HG03521 (cell line): ENCODE measurements around the gene LDLRAD4.

Experiments
- ATAC-seq: cut with Tn5 transposase; IDR thresholded peaks from one replicate; pipeline ENCODE4 v1.9.1; 2021; ENCODE audit warnings: mild to moderate bottlenecking, moderate library complexity; ENCODE audit not compliant: unreplicated experiment

The LDLRAD4 gene

GRCh38 chr18:13380691-13381070 lies 162.1 kb downstream of the LDLRAD4 start:
- ATAC-seq = no peak

DNA sequence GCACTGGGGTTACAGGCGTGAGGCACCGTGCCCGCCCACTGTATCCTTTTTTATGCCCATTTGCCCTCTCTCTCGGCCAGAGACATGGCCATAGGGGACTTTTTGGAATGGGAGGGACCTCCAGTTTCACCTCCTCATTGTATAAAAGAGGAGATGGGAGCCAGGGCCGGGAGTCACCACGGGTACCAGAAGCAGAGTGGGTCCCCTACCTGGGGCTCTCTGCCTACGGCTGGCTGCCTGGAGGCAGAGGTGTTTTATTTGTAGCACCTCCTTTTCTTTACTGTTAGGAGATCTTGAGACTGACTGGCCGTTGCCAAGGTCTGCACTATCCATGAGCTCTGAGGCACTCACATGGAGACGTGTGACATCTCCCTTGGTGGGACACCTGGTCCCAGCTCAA lies 162.8 kb downstream of the LDLRAD4 start:
- no peak for ATAC-seq

- ATAC-seq = no peak
These were observed 163.4 kb downstream of the LDLRAD4 start for GRCh38 chr18:13381944-13382365.

- ATAC-seq = no peak
These were observed 163.9 kb downstream of the LDLRAD4 start for GRCh38 chr18:13382366-13382953.

- no peak for ATAC-seq
These were observed 164.6 kb downstream of the LDLRAD4 start for GRCh38 chr18:13382954-13383827.

DNA sequence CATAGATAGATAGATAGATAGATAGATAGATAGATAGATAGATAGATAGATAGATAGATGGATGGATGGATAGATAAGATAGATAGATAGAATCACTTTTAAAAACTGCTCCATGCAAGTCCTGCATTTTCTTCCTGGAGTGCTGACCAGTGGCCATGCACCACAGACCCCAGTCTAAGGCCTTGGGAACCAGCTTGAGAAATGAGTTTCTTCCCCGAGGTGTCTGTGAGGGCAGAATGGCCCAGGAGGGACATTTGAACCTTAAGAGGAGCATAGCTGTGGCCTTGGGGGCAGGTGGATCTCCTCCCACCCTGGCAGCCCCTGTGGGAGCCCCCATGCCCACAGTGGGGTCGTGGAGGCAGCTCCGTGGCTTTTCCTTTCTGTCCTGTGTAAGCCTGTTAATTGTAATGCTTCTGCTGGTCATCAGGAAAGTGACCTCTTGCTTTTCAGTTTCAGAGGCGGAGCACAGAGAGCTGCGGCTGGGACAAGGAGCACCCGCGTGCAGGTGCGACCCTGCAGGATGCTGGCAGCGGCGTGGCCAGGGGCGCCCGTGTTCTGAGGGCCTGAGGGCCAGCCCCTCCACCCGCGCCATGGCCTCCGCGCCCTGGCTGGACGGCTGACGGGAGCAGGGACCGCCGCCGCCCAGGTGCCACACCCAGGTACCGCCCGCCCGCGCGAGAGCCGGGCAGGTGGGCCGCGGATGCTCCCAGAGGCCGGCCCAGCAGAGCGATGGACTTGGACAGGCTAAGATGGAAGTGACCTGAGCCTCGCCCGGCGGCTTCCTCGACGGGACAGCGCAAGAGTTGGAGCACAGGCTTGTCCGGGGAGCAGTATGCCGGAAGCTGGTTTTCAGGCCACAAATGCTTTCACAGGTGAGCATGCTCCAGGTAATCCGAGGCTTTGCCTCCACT lies 168.6 kb downstream of the LDLRAD4 start:
- ATAC-seq = no peak

GRCh38 chr18:13387855-13388548 lies 169.4 kb downstream of the LDLRAD4 start:
- ATAC-seq = no peak

DNA sequence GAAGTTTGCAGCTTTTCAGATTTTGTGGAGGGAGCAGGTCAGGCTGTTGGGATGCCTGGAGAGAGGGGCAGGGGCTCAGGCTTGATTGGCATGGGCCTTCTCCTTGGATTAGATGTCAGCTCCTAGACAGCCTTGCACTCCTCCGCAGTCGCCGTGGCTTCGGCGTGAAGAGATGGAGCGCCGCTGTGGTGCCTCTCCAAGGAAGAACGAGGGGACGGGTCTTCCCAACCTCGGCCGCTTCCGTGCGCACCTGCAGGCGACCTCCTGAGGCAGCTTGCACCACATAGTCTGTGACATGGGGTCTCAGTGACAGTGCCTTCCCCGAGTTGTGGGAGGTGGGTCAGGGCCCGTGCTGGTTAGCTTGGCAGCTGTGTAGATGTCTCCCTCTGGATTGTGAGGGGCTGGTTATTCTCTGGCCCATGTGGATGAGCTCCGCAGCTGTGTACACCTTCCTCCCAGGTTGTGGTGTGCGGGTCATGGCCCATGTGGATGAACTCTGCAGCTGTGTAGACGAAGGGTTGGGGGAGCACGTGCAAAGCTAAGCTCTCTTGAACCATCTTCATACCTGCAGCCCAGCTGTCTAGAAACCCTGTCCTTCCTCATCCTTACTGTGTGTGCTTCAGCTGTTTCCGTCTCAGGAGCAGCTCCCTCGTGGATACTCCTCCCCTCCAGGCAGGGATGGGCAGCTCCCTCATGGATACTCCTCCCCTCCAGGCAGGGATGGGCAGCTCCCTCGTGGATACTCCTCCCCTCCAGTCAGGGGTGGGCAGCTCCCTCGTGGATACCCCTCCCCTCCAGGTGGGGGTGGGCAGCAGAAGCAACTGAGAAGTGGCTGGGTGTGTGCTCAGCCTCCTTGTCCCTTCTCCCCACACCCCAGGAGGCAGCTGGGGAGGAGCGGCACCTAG lies 170.3 kb downstream of the LDLRAD4 start:
- ATAC-seq = no peak

DNA sequence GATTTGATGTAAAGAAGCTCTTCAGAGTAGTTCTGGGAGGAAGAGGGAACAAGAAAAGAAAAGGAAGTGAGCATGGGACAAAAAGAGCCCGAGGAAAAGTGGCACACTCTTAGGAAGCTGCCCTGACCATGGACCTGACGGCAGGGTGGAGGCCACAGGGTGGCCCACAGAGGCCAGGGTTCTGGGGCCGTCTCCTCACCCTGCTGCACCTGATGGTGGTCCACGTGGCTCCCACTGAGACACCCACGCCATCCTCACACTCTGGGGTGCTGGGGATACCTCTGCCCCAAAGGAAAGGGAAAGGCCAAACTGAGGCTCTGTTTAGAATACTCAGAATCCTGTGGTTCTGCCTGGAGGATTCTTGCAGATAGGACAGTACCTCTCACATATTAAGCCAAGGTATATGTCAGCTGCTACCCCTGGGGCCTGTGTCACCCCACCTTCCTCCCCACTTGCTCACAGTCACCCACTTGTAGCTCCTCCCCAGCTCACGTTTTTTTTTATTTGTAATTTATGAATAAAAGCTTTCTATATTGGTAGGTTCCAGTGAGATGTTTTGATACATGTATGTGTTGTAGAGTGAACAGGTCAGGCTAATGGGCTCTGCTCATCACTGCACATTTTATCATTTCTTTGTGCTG lies 171.1 kb downstream of the LDLRAD4 start:
- ATAC-seq = no peak

GRCh38 chr18:13390196-13390595 lies 171.6 kb downstream of the LDLRAD4 start:
- no peak for ATAC-seq

DNA sequence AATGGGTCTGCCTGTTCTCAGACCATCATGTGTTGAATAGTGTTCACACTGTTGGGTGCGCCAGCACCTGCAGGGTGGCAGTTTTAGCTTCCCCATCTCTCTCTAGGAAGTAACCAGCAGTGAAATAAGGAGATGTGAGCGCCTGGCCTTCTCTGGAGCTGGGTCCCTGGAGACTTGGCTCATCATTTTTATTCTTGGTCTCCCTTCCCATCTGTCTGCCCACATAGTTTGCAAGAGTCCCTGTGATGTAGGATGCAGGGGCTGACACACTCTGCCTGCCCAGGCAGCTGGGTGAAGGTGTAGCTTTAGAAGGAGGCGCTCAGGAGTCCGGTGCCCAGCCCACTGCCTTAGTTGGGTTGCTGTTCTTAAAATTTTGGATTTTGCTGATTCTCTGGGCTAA lies 172.2 kb downstream of the LDLRAD4 start:
- ATAC-seq = no peak

DNA sequence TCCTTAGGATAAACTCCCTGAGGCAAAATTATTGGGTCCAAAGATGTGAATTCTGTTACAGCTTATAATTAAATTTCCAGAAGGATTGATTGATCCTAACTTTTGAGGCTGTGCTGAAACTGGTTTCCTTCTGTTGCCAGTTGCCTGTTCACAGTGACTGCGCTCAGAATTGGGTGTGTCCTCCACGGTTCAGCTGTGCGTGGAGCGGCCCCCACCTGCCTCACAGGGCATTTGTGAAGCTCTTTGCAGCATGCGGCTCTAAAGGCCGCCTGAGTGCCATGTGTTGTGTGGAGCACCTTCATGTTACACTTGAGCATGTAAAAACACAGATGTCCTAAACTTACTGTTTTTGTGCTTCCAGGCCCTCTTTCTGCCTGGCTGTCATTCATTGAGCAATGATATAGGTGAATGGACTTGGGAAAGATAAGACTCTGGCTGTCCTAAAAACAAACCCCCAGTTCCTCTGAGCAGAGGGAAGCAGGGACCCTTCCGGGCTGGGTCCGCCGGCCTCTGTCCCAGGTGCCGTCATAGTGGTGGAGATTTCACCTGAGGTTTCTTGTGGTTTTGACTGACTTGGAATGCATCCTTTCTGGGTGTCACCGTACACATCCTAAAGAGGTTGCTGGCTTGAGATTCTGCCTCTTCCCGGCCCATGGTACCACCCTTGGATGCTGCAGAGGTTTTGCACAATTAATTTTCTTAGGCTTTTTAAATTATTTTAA lies 173.6 kb downstream of the LDLRAD4 start:
- ATAC-seq = no peak

GRCh38 chr18:13392899-13393298 lies 174.3 kb downstream of the LDLRAD4 start:
- no peak for ATAC-seq

- no peak for ATAC-seq
These were observed 174.8 kb downstream of the LDLRAD4 start for GRCh38 chr18:13393338-13393737.

DNA sequence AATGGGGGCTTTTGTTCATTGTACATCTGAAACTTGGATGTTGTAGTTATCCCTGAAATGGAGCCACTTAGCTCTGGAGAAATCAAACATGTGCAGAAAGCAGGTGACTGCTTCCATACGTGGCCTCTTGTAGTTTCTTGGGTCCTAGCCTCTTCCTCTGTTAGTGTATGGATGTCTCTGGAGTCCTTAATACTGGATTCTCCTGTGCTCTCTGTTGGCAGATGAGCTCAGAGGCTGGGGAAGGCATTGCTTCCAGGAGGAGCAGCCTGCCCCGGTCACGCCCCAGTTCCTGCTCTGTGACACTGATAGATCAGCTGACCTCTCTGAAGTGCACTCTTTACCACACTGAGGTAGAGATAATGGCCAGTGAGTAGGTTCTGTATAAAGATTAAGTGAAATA lies 176.2 kb downstream of the LDLRAD4 start:
- ATAC-seq = no peak

GRCh38 chr18:13395577-13395976 lies 177.0 kb downstream of the LDLRAD4 start:
- ATAC-seq = no peak

GRCh38 chr18:13397504-13398163 lies 179.1 kb downstream of the LDLRAD4 start:
- ATAC-seq = no peak

- ATAC-seq = no peak
These were observed 180.1 kb downstream of the LDLRAD4 start for GRCh38 chr18:13398631-13399030.
